Measurements from ENCODE around the gene VPS45. TPM values are rescaled to one million over a fixed set of nuclear protein-coding genes. Genes with fewer than 3 reads are reported as not detected.

The VPS45 gene
- total and polyA plus RNA-seq, 12 donors: 26.6 to 73.6 (median 49.8) TPM

- DNase-seq: no peak
- peaks cover 0 to 12% (median 0%) of the 10 kb centered on the region in 9 donors for H3K4me1 ChIP-seq
- no peak for TF ChIP-seq CTCF (IDR thresholded peaks at IDR 0.05)
- no peak overlapping the region for H3K4me3 ChIP-seq
- no peaks in the 10 kb centered on the region for H3K27me3 ChIP-seq
- no peak for ATAC-seq
- H3K9me3 ChIP-seq: peaks cover 0 to 18% (median 12%) of the 10 kb centered on the region in 11 donors
- intact Hi-C loops (cut with DNase I): no loop called here
- no peak overlapping the region for H3K27ac ChIP-seq
- WGBS, 2 donors: 97 to 100% methylated on average over 1 of the region's 1 CpG
- H3K36me3 ChIP-seq: peaks cover 0 to 77% (median 5%) of the 10 kb centered on the region in 9 donors
Observed at GRCh38 chr1:150115121-150115520, 47.5 kb downstream of the VPS45 start.

- ATAC-seq (no peak), DNase-seq (no peak)
- Histone ChIP-seq H3K36me3 (peaks cover 0 to 61% (median 5%) of the 10 kb centered on the region in 9 donors), H3K27me3 (no peaks in the 10 kb centered on the region), H3K27ac (no peak overlapping the region), H3K9me3 (peaks cover 0 to 18% (median 12%) of the 10 kb centered on the region in 11 donors), H3K4me3 (no peak overlapping the region), H3K4me1 (no peaks in the 10 kb centered on the region)
- no peak for TF ChIP-seq CTCF (IDR thresholded peaks at IDR 0.05)
- 74 to 80% methylated on average over 2 of the region's 2 CpGs for WGBS, 2 donors
- intact Hi-C loops (cut with DNase I): no loop called here
Observed at GRCh38 chr1:150118716-150119115, 51.1 kb downstream of the VPS45 start.

- DNase-seq (no peak), ATAC-seq (no peak)
- Histone ChIP-seq H3K27ac (no peak overlapping the region), H3K9me3 (no peaks in the 10 kb centered on the region), H3K27me3 (no peaks in the 10 kb centered on the region), H3K4me3 (no peak overlapping the region), H3K4me1 (no peaks in the 10 kb centered on the region), H3K36me3 (peaks cover 0 to 36% (median 0%) of the 10 kb centered on the region in 9 donors)
- intact Hi-C loops (cut with DNase I): no loop called here
- TF ChIP-seq CTCF (IDR thresholded peaks at IDR 0.05): no peak
- 64 to 69% methylated on average over 1 of the region's 1 CpG for WGBS, 2 donors
Observed at GRCh38 chr1:150121236-150121862, 53.8 kb downstream of the VPS45 start.

GRCh38 chr1:150126811-150127210, 59.2 kb downstream of the VPS45 start:
- DNase-seq: no peak
- no peak for ATAC-seq
- Histone ChIP-seq H3K9me3 (no peaks in the 10 kb centered on the region), H3K27me3 (no peaks in the 10 kb centered on the region), H3K4me1 (peaks cover 0 to 3% (median 0%) of the 10 kb centered on the region in 9 donors), H3K4me3 (no peak overlapping the region), H3K27ac (no peak overlapping the region), H3K36me3 (peaks cover 0 to 53% (median 3%) of the 10 kb centered on the region in 9 donors)
- intact Hi-C loops (cut with DNase I): no loop called here
- WGBS, 2 donors: 94 to 95% methylated on average over 2 of the region's 2 CpGs
- TF ChIP-seq CTCF (IDR thresholded peaks at IDR 0.05): no peak

Data from heart right ventricle (tissue), 16 donors.